Glomerular endothelial cell (primary cell): ENCODE data around the gene IWS1. TPM values are rescaled to one million over a fixed set of nuclear protein-coding genes. Genes with fewer than 3 reads are reported as not detected.
"Not testable (repeated sequence)": the region's sequence is repeated elsewhere in the genome, so short reads cannot be mapped to it uniquely, and the experiment has no call there.

Experiments
- DNase-seq: peaks from one replicate; pipeline ENCODE4 v3.0.0-alpha.2; 2011; ENCODE audit warnings: low read depth, low spot score; ENCODE audit errors: extremely low read depth
- total RNA-seq: library from RNA; depleted of rRNA; stranded (reverse); fragments of >200 nt; gene quantifications from 2 replicates; pipeline ENCODE4 v1.2.3, GENCODE V29; 2015

Gene IWS1
- total RNA-seq, 1 donor from 2014 or later, result 46.2 TPM

GRCh38 chr2:127561371-127561770 lies 35.1 kb upstream of the IWS1 start:
- DNase-seq, result no peak

- no peak for DNase-seq
Measured at GRCh38 chr2:127560931-127561280, 34.6 kb upstream of the IWS1 start.

- no peak for DNase-seq
Measured at GRCh38 chr2:127560201-127560930, 34.1 kb upstream of the IWS1 start.

- no peak for DNase-seq
Measured at GRCh38 chr2:127559454-127559853, 33.2 kb upstream of the IWS1 start.

- DNase-seq, result no peak
Measured at GRCh38 chr2:127558911-127559310, 32.6 kb upstream of the IWS1 start.

- no peak for DNase-seq
Measured at GRCh38 chr2:127552846-127553245, 26.6 kb upstream of the IWS1 start.

- no peak for DNase-seq
Measured at GRCh38 chr2:127552336-127552735, 26.0 kb upstream of the IWS1 start.

GRCh38 chr2:127551221-127551930 lies 25.1 kb upstream of the IWS1 start:
- no peak for DNase-seq

- no peak for DNase-seq
Measured at GRCh38 chr2:127546797-127547196, 20.5 kb upstream of the IWS1 start.

- no peak for DNase-seq
Measured at GRCh38 chr2:127545796-127546195, 19.5 kb upstream of the IWS1 start.

- no peak for DNase-seq
Measured at GRCh38 chr2:127545189-127545588, 18.9 kb upstream of the IWS1 start.

GRCh38 chr2:127543013-127543501 lies 16.8 kb upstream of the IWS1 start:
- not testable (repeated sequence) for DNase-seq

- no peak for DNase-seq
Measured at GRCh38 chr2:127542231-127542630, 15.9 kb upstream of the IWS1 start.

- DNase-seq, result no peak
Measured at GRCh38 chr2:127541809-127542208, 15.5 kb upstream of the IWS1 start.

GRCh38 chr2:127537644-127538043 lies 11.4 kb upstream of the IWS1 start:
- DNase-seq, result no peak

- no peak for DNase-seq
Measured at GRCh38 chr2:127536707-127537541, 10.6 kb upstream of the IWS1 start.

- DNase-seq, result no peak
Measured at GRCh38 chr2:127535918-127536317, 9.6 kb upstream of the IWS1 start.

- DNase-seq, result no peak
Measured at GRCh38 chr2:127535422-127535901, 9.2 kb upstream of the IWS1 start, which contains the start of gene MYO7B. TSS of gene MYO7B (plus strand) at chr2:127535683. CDS start at chr2:127559723, 24,040 bp downstream.

GRCh38 chr2:127532296-127532695 lies 6.0 kb upstream of the IWS1 start:
- DNase-seq, result no peak

GRCh38 chr2:127531221-127531648 lies 4.9 kb upstream of the IWS1 start:
- DNase-seq, result no peak
